Measurements from ENCODE around the gene GUSB.

- no peak for TF ChIP-seq CTCF (IDR thresholded peaks at IDR 0.05; ENCODE audit: borderline replicate concordance, extremely low read depth, low read length, poor library complexity, severe bottlenecking)
- no peak for TF ChIP-seq EZH2 (IDR thresholded peaks at IDR 0.05; ENCODE audit: borderline replicate concordance, low read depth, low read length, severe bottlenecking)
Observed at GRCh38 chr7:66007232-66007631, 25.2 kb upstream of the GUSB start.
